DND-41 (cell line): Measurements from ENCODE around the gene SPRN.

Experiments used
- ATAC-seq: fragments of 200-7000 bp; cut with Tn5 transposase; 3 replicates; pipeline ENCODE4 v1.9.1; 2021; ENCODE audit warnings: low read depth; ENCODE audit not compliant: insufficient read depth
- DNase-seq: peaks from one replicate; pipeline ENCODE4 v3.0.0-alpha.2; 2020
- H2AFZ ChIP-seq: 2 replicates; pipeline ENCODE4 v1.6.0; 2012; ENCODE audit warnings: low read depth, low read length
- H3K27ac ChIP-seq: 2 replicates; pipeline ENCODE4 v1.5.1; 2012; ENCODE audit warnings: low read length, inconsistent platforms
- H3K27me3 ChIP-seq: fragments of 200-600 bp; sonication (generic); 2 replicates; pipeline ENCODE4 v1.6.0; 2012; ENCODE audit warnings: low read length, mild to moderate bottlenecking, inconsistent platforms; ENCODE audit not compliant: insufficient read depth, poor library complexity
- H3K36me3 ChIP-seq: 2 replicates; pipeline ENCODE4 v1.5.1; 2012; ENCODE audit warnings: low read length, inconsistent platforms; ENCODE audit not compliant: insufficient read depth
- H3K4me1 ChIP-seq: 2 replicates; pipeline ENCODE4 v1.5.1; 2012; ENCODE audit warnings: mild to moderate bottlenecking, low read length; ENCODE audit not compliant: insufficient read depth
- H3K4me2 ChIP-seq: 2 replicates; pipeline ENCODE4 v1.6.0; 2012; ENCODE audit warnings: mild to moderate bottlenecking, moderate library complexity, low read length, inconsistent platforms; ENCODE audit not compliant: insufficient read depth
- H3K4me3 ChIP-seq, 2 experiments: fragments of 200-600 bp in 1 of 2; shearing (Covaris generic) in 1 of 2; 2 replicates each; pipeline ENCODE4 v1.5.1; 2012 to 2016; ENCODE audit warnings: inconsistent platforms in 2 of 2, low read length in 2 of 2, mild to moderate bottlenecking in 2 of 2, low read depth in 1 of 2, moderate library complexity in 1 of 2
- H3K79me2 ChIP-seq: 2 replicates; pipeline ENCODE4 v1.6.0; 2012; ENCODE audit warnings: low read length, inconsistent platforms; ENCODE audit not compliant: insufficient read depth
- H3K9ac ChIP-seq: 2 replicates; pipeline ENCODE4 v1.6.0; 2012; ENCODE audit warnings: low read depth, mild to moderate bottlenecking, inconsistent platforms, low read length, moderate library complexity
- H3K9me3 ChIP-seq: 2 replicates; pipeline ENCODE4 v1.5.1; 2012; ENCODE audit warnings: low read length, moderate library complexity, mild to moderate bottlenecking, inconsistent platforms; ENCODE audit not compliant: insufficient read depth, severe bottlenecking
- H4K20me1 ChIP-seq: 2 replicates; pipeline ENCODE4 v1.6.0; 2012; ENCODE audit warnings: low read length; ENCODE audit not compliant: insufficient read depth
- EZH2 ChIP-seq: IDR thresholded peaks from 3 replicates; pipeline ENCODE4 v1.6.1; 2012; ENCODE audit warnings: borderline replicate concordance, low read depth, mild to moderate bottlenecking, moderate library complexity, low read length, inconsistent platforms; ENCODE audit not compliant: severe bottlenecking
- TF ChIP-seq, protein P1 (sequence below): IDR thresholded peaks from 2 replicates; pipeline ENCODE4 v1.5.1; 2012; ENCODE audit warnings: borderline replicate concordance, low read length, moderate library complexity, mild to moderate bottlenecking; ENCODE audit not compliant: poor library complexity, severe bottlenecking; ENCODE audit errors: extremely low read depth

SPRN gene

GRCh38 chr10:133445751-133446708, 21.6 kb upstream of the SPRN start:
- H3K4me2 ChIP-seq, result no peak overlapping the region

GRCh38 chr10:133445268-133445732, 20.9 kb upstream of the SPRN start:
- 0 out of 2 replicates have a peak, but pooled peaks cover 5% of the 10 kb centered on the region for H4K20me1 ChIP-seq
- H3K9ac ChIP-seq, result no peak overlapping the region
- H3K27ac ChIP-seq, result no peak overlapping the region
- peaks cover 49% of the 10 kb centered on the region for H3K9me3 ChIP-seq
- no peak for DNase-seq
- no peak overlapping the region for H2AFZ ChIP-seq
- no peak overlapping the region for H3K4me3 ChIP-seq
- H3K4me2 ChIP-seq, result no peak overlapping the region
- H3K4me1 ChIP-seq, result no peaks in the 10 kb centered on the region
- TF ChIP-seq EZH2, result no peak
- TF ChIP-seq, protein P1, sequence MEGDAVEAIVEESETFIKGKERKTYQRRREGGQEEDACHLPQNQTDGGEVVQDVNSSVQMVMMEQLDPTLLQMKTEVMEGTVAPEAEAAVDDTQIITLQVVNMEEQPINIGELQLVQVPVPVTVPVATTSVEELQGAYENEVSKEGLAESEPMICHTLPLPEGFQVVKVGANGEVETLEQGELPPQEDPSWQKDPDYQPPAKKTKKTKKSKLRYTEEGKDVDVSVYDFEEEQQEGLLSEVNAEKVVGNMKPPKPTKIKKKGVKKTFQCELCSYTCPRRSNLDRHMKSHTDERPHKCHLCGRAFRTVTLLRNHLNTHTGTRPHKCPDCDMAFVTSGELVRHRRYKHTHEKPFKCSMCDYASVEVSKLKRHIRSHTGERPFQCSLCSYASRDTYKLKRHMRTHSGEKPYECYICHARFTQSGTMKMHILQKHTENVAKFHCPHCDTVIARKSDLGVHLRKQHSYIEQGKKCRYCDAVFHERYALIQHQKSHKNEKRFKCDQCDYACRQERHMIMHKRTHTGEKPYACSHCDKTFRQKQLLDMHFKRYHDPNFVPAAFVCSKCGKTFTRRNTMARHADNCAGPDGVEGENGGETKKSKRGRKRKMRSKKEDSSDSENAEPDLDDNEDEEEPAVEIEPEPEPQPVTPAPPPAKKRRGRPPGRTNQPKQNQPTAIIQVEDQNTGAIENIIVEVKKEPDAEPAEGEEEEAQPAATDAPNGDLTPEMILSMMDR, result no peak
- ATAC-seq, result no peak
- H3K27me3 ChIP-seq, result no peaks in the 10 kb centered on the region
- H3K36me3 ChIP-seq, result peaks cover 11% of the 10 kb centered on the region
- no peaks in the 10 kb centered on the region for H3K79me2 ChIP-seq

More at GRCh38 chr10:133445751-133446708, 21.6 kb upstream of the SPRN start:
- Histone ChIP-seq H3K9ac (no peak overlapping the region), H4K20me1 (0 out of 2 replicates have a peak, but pooled peaks cover 2% of the 10 kb centered on the region), H3K79me2 (no peaks in the 10 kb centered on the region), H2AFZ (no peak overlapping the region), H3K27ac (no peak overlapping the region), H3K27me3 (no peaks in the 10 kb centered on the region), H3K4me1 (no peaks in the 10 kb centered on the region), H3K9me3 (peaks cover 49% of the 10 kb centered on the region), H3K36me3 (peaks cover 11% of the 10 kb centered on the region), H3K4me3 (no peak overlapping the region)
- ATAC-seq (no peak), DNase-seq (no peak)
- TF ChIP-seq, protein P1, result no peak
- TF ChIP-seq EZH2, result no peak

GRCh38 chr10:133444342-133445267, 20.2 kb upstream of the SPRN start:
- H3K79me2 ChIP-seq, result no peaks in the 10 kb centered on the region
- no peaks in the 10 kb centered on the region for H3K27me3 ChIP-seq
- TF ChIP-seq, protein P1, result no peak
- TF ChIP-seq EZH2, result no peak
- 0 out of 2 replicates have a peak, but pooled peaks cover 5% of the 10 kb centered on the region for H4K20me1 ChIP-seq
- no peak overlapping the region for H3K4me3 ChIP-seq
- peaks cover 11% of the 10 kb centered on the region for H3K36me3 ChIP-seq
- H3K9ac ChIP-seq, result no peak overlapping the region
- H2AFZ ChIP-seq, result no peak overlapping the region
- H3K4me2 ChIP-seq, result no peak overlapping the region
- H3K9me3 ChIP-seq, result peaks cover 49% of the 10 kb centered on the region
- ATAC-seq (no peak), DNase-seq (no peak)
- no peak overlapping the region for H3K27ac ChIP-seq
- H3K4me1 ChIP-seq, result no peaks in the 10 kb centered on the region
